OCI-LY7 (cell line): Measurements from ENCODE around the gene ARHGAP28.

Experiments
- CTCF ChIP-seq: fragments of 200-600 bp; sonication (generic); conservative IDR thresholded peaks from 2 replicates; pipeline ENCODE4 v1.5.1; 2014; ENCODE audit warnings: mild to moderate bottlenecking, antibody characterized with exemption, low read length, moderate library complexity, mixed read lengths
- EZH2phosphoT487 ChIP-seq: fragments of 200-600 bp; sonication (generic); IDR thresholded peaks from 2 replicates; pipeline ENCODE4 v1.6.1; 2018; ENCODE audit warnings: low read depth, borderline replicate concordance, mild to moderate bottlenecking, mixed run types, antibody characterized with exemption, low read length, moderate library complexity, mixed read lengths

- no peak for TF ChIP-seq CTCF
- no peak for TF ChIP-seq EZH2phosphoT487
Observed at GRCh38 chr18:6814882-6815425, 85.4 kb downstream of the ARHGAP28 start.
